PFSK-1 (cell line): Measurements from ENCODE around the gene MTHFD2L.

Experiments
- FOXP2 ChIP-seq: optimal IDR thresholded peaks from 2 replicates; pipeline ENCODE3; 2011; ENCODE audit warnings: borderline replicate concordance, control low read depth, inconsistent platforms; ENCODE audit not compliant: insufficient read depth; ENCODE audit errors: extremely low read length, extremely low read depth
- POLR2AphosphoS5 ChIP-seq: IDR thresholded peaks from 2 replicates; pipeline ENCODE4 v1.6.1; 2012; ENCODE audit warnings: low read depth, mild to moderate bottlenecking, control low read depth, low read length, moderate library complexity
- REST ChIP-seq, 2 experiments: IDR thresholded peaks; 2 replicates each; pipeline versions ENCODE4 v1.6.1 to v1.8.0; 2011 to 2012; ENCODE audit warnings: low read depth in 2 of 2, low read length in 2 of 2, control low read depth in 1 of 2, inconsistent platforms in 1 of 2, mild to moderate bottlenecking in 1 of 2, moderate library complexity in 1 of 2; ENCODE audit not compliant: insufficient read depth in 1 of 2
- SIN3A ChIP-seq: IDR thresholded peaks from 2 replicates; pipeline ENCODE4 v1.6.1; 2012; ENCODE audit warnings: mild to moderate bottlenecking, low read length, moderate library complexity, borderline replicate concordance; ENCODE audit not compliant: insufficient read depth
- TAF1 ChIP-seq: IDR thresholded peaks from 2 replicates; pipeline ENCODE4 v1.6.1; 2012; ENCODE audit warnings: low read length, control low read depth, borderline replicate concordance; ENCODE audit not compliant: insufficient read depth

MTHFD2L gene

GRCh38 chr4:74206088-74206825 lies 48.3 kb downstream of the MTHFD2L start:
- no peak for TF ChIP-seq TAF1
- no peak for TF ChIP-seq SIN3A
- no peak for TF ChIP-seq REST (IDR thresholded peaks at IDR 0.05; ENCODE audit: insufficient read depth in 1 of 2, low read depth in 2 of 2, low read length in 2 of 2)
- TF ChIP-seq POLR2AphosphoS5 = no peak
- TF ChIP-seq FOXP2 = no peak

GRCh38 chr4:74217365-74217764 lies 59.4 kb downstream of the MTHFD2L start:
- TF ChIP-seq TAF1 (no peak), SIN3A (no peak), FOXP2 (no peak), REST (IDR thresholded peaks at IDR 0.05; ENCODE audit: insufficient read depth in 1 of 2, low read depth in 2 of 2, low read length in 2 of 2) (no peak), POLR2AphosphoS5 (no peak)

GRCh38 chr4:74218201-74218600 lies 60.3 kb downstream of the MTHFD2L start:
- TF ChIP-seq REST (IDR thresholded peaks at IDR 0.05; ENCODE audit: insufficient read depth in 1 of 2, low read depth in 2 of 2, low read length in 2 of 2) (no peak), SIN3A (no peak), TAF1 (no peak), FOXP2 (no peak)

- no peak for TF ChIP-seq POLR2AphosphoS5
- no peak for TF ChIP-seq REST (IDR thresholded peaks at IDR 0.05; ENCODE audit: insufficient read depth in 1 of 2, low read depth in 2 of 2, low read length in 2 of 2)
- no peak for TF ChIP-seq TAF1
Measured at GRCh38 chr4:74219240-74219639, 61.3 kb downstream of the MTHFD2L start.

- TF ChIP-seq FOXP2 (no peak), SIN3A (no peak), TAF1 (no peak), REST (IDR thresholded peaks at IDR 0.05; ENCODE audit: insufficient read depth in 1 of 2, low read depth in 2 of 2, low read length in 2 of 2) (no peak), POLR2AphosphoS5 (no peak)
Measured at GRCh38 chr4:74223098-74223497, 65.2 kb downstream of the MTHFD2L start.
